SIG-M5 treated with dmso at 0.1 percent for 504 hours (cell line): Measurements from ENCODE around the gene RILPL1.
"Not testable (repeated sequence)": the region's sequence is repeated elsewhere in the genome, so short reads cannot be mapped to it uniquely, and the experiment has no call there.

Source experiments
- DNase-seq: peaks from one replicate; lab custom pipeline; 2025; ENCODE audit not compliant: unreplicated experiment; lab: John Stamatoyannopoulos, UW

RILPL1 gene

DNA sequence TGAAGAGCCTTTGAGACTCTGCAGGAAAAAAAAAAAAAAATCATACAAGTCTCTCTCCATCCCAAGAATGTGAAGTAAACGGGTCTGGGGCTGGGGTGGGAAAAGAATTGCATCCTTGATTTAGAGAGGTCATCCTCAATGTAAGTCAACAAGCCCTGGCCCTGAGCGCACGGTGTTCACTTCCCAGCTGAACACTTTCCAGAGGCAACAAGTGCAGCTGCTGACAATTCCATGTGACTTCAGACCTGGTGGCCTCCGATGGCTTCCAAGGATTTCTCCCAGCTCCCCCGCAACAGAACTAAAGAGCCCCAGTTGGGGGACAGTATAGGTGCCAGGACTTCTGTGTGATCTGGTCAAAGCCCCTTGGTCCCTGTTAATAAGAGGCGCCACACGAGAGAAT lies 2.4 kb downstream of the RILPL1 start:
- no peak for DNase-seq

DNA sequence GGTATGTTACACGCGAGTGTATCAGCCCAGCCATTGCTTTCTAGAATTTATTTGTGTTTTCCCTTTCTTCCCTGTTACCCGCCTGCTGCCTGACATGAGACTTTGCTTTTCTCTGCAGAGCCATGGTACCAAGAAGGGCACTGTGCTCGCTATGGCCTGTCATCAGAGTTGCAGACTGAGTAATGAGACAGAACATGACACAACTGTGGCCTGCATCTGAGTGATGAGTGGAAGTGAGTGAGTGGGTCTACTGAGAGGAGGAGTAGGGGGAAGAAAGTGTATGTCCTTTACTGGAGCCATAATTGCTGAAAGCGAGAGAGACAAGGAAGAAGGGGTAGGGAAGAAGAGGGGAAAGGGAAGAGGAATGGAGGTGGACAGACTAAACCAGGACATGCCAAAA lies 2.9 kb downstream of the RILPL1 start:
- DNase-seq: no peak

DNA sequence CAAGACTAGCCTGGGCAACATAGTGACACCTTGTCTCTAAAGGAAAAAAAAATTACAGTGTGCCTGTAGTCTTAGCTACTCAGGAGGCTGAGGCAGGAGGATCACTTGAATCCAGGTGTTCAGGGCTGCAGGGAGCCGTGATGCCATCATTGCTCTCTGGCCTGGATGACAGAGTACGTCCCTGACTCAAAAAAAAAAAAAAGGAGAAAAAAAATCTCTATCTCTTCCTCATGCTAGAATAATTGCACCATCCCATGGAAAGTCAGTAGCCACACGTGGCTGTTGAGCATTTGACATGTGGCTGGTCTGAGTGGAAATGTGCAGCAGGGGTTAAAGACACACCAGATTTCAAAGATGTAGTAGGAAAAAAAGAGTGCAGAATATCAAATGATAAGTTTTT lies 3.8 kb downstream of the RILPL1 start:
- no peak for DNase-seq

DNA sequence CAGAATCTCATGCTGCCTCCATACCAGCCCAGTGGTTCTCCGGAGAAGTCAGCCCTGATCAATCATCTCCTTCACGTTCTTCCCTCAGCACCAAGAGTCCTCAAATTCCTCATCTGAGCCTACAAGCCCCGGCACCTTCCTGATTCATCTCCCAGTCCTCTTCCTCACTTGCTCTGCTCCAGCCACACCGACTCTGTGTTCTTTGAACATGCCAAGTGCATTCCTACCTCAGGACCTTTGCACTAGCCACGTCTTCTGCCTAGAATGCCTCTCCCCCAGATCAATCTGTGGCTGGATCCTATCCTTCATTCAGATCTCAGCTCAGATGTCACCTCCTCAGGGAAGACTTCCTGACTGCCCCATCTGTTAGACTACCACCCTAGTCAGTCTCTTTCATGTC lies 4.7 kb downstream of the RILPL1 start:
- no peak for DNase-seq

DNA sequence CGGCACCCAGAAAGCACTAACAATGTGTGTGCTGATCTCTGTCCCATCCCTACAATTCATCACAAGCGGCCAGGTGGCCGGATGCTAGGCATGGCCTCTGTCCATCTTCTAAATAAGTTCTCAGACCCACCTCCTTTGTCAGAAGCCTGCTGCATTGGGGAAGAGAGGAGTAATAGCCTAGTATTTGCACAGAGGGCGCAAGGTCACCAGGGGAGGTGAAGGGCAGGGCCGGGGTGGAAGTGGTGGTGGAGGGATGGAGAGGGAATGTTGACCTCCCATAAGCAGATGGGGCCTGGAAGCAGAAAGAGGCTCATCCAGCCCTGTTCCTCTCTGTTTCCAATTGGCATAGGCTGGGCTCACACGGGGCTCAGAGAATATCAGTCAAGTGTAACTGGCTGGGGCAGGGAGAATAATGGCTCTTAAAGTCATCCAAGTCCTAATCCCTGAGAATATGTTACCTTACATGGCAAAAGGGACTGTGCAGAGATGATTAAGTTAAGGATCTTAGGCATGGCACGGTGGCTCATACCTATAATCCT lies 6.9 kb downstream of the RILPL1 start:
- DNase-seq: no peak

DNA sequence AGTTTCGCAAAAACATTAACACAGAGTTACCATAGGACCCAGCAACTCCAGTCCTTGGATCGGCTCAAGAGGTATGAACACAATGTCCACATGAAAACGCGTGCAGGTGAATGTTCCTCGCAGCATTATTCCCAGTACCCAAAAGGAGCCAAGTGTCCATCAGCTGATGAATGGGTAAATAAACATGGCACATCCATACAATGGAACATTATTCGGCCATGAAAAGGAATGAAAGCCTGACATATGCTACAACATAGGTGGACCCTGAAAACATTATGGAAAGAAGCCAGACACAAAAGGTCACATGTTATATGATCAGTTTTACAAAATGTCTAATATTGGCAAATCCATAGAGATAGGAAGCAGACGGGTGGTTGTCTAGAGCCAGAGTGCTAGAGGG lies 9.1 kb downstream of the RILPL1 start:
- DNase-seq: no peak

DNA sequence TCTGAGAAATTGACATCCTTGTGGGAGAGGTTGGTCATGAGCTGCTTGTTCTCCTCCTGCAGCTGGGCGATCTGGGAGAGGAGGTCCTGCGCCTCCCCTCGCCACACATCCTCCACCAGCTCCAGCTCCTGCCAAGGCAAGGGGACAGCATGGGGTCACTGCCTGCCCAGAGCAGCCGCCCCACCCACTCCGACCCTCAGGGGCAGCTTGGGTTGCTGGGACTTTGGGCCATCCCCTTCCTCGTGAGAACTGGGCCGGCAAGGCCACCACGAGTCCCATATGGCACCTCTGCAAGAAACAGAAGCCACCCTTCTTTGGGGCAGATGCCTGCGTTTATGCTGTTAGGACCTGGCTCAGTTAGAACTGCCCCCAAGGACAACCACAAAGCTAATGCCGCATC lies 10.0 kb downstream of the RILPL1 start:
- no peak for DNase-seq

DNA sequence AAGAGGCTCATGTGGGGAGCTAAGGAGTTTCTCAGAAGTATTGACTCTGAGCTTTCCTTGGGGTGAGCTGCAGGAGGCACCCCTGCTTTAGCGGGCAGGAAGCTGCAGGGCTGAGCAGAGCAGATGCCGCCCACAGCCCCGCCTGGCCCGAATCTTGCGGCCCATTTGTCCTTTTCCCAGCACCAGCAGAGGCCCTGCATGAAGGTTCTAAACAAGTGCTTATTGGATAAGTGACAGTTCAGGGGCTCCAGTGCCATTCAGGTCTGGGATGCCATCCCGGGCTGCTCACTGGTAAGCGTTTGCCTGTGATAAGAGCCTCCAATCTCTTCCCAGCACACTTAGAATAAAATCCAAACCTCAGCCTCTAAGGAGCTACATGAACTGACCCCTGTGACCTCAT lies 11.4 kb downstream of the RILPL1 start:
- DNase-seq: no peak

DNA sequence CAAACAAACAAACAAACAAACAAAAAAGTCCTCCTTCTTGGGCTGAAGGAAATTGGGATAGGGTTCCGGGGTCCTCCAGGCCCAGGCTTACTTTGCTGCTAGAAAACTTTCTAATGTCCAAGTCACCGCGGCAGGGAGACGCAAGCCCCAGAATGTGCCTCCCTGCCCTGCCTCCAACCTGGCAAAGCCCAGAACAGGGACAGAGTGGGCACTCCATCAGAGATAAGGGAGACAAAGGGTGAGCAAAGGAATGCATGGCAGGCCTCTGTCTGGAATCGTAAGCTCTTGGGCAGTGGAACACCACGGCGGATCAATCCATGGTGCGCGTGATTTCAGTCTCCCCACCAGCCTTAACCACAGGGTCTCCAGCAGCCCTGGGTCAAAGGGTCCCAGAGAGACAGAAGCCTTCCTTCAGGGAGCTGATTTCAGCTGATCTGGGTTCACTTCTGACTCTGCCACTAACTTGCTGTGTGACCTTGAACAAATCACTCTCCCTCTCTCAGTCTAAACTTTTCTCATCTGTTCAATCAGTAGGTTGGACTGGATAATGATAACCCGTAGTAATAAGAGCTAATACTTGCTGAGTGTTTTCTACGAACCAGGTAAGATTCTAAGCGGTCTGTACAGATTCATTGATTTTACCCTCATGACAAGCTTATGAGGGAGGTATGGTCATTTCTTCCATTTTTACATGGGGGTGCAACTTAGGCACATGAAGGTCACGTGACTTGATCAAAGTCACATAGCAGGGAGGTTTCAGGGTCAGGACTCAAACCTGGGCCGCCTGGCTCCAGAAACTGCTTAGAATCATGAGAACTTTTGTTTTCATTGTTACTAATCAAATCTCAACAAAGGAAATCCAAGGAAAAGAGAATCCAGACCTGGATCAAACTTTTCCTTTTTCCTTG lies 12.7 kb downstream of the RILPL1 start:
- no peak for DNase-seq

DNA sequence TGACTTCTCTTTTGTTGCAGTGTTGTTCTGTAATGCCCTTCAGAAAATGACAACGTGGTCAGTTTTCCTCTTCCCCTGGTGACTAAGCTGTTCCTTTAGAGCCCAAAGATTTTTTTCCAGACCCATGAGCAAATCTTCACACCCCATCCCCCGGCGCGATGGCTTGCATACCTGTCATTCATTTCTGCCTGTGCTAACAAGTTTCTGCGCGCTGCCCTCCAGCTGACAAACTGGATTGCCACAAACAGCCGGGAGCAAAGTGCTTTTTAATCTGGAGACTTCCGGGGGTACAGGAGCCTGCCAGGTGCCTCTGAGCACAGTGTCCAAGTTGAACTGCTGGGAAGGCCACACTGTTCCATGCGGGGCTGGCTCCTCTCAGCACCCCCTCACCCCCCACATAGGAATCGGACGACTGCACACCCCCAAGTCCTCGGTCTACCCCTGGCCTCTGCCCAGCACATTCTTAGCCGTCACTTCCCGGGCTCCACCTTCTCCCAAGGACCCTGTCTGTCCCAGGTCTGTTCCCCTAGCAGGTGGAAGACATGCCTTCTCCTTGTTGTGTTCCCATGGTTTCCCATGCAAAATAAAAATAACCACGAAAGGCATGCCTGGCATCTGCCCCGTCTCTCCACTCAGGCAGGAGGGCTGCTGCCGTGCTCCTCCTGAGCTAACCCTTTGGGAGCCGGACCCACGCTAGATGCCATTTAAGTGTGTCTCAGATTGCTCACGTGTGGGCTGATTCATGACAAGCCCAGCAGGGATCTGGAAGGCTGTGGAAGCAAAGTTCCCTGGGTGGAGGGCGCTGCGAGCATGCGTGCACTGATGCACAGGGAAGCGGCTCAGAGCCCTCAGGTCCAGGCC lies 14.1 kb downstream of the RILPL1 start:
- DNase-seq: peak; percentile 48

DNA sequence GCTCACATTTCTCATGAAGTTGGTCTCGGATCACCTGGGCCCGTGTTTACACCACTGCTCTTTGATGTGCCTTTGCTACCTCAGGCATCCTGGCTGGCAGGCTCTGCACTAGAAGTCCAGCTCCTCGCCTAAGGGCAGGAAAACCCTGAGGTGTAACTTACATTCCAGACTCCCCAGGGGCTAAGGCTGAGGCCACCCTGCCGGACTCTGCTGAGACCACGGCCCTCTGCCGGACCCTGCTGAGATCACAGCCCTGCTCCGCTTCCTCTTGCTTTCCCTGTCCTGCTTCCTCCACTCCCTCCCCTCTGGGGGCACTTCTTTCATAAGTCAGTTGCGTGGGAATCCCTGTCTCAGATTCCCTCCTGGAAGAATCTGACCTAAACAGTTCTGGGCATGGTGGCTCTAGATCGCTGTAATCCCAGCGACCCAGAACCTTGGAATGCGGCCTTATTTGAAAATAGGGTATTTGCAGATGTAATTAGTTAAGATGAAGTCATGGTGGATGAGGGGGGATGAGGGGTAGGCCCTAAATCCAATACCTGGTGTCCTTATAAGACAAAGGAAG lies 17.2 kb downstream of the RILPL1 start:
- DNase-seq: no peak

DNA sequence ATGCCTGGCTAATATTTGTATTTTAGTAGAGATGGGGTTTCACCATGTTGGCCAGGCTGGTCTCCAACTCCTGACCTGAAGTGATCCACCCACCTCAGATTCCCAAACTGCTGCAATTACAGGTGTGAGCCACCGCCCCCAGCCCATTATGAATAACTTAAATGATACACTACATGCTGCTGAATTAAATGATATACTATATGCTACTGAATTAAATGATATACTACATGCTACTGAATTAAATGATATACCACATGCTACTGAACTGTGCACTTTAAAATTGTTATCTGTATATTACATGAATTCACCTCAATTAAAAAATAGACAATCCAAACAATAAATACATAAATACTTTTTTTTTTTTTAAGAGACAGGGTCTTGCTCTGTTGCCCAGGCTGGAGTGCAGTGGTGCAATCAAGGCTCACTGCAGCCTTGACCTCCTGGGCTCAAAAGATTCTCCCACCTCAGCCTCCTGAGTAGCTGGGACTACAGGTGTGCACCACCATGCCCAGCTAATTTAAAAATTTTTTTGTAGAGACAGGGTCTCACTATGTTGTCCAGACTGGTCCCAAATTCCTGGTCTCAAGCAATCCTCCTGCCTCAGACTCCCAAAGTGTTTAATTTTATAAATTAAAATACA lies 18.8 kb downstream of the RILPL1 start:
- not testable (repeated sequence) for DNase-seq

DNA sequence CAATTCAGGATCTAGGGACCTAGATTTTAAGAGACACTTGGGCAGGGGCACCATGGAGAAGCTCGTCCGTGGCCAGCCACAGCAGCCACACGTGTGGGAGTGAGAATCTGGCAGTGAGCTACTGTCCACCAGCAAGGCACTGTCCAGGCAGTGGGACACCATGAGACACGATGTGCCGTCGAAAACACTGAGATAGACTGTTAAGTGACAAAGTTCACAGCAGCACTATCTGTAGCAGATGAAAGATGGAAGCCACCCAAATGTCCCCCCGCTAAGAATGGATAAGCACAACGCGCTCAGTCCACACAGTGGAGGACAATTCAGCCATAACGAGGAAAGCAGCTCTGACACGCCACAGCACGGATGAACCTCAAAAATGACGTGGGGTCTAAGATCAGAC lies 19.7 kb downstream of the RILPL1 start:
- DNase-seq: no peak

DNA sequence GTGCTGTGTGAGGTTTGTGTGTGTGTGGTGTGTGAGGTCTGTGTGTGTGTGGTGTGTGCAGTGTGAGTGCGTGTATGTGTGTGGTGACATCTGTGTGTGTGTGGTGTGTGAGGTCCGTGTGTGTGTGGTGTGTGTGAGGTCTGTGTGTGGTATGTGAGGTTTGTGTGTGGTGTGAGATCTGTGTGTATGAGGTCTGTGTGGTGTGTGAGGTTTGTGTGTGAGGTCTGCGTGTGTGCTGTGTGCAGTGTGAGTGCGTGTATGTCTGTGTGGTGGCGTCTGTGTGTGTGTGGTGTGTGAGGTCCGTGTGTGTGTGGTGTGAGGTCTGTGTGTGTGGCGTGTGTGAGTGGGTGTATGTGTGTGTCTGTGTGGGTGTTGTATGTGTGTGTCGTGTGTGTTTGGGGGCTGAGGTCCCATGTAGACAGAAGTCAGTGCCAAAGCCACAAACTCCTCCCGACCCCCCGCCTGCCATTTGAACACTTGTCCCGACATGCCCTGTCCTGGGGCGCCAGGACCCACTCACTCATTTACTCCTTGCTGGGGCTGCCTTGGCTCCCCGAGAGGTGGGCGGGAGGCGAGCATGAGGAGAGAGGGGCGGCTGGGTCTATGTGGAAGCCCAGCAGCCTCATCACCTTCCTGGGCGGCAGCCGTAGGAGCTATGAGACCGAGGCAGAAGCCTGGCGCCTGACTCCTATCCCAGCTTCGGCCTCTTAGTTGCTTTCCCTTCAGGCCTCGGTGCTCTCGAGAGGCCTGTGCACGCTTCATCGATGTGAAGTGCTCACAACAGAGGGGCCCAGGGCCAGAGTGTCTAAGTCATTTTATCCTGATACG lies 20.5 kb downstream of the RILPL1 start:
- DNase-seq: no peak

DNA sequence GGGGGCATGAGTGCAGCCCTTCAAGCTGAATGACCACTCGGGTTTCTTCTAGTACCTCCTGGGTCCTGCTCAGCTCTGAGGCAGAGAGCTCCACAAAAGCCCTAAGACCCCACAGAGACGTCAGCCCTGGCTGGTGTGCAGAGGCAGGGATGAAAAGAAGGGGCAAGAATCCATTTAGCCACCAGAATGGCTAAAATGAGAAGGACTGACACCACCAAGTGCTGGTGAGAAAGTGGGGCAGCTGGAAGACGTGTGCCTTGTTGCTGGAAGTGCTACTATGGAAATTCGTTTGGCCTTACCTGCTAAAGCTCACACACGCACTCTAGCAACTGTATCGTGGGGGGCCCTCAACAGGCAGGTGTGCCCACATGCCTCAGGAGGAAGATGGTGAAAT lies 26.7 kb downstream of the RILPL1 start:
- no peak for DNase-seq

DNA sequence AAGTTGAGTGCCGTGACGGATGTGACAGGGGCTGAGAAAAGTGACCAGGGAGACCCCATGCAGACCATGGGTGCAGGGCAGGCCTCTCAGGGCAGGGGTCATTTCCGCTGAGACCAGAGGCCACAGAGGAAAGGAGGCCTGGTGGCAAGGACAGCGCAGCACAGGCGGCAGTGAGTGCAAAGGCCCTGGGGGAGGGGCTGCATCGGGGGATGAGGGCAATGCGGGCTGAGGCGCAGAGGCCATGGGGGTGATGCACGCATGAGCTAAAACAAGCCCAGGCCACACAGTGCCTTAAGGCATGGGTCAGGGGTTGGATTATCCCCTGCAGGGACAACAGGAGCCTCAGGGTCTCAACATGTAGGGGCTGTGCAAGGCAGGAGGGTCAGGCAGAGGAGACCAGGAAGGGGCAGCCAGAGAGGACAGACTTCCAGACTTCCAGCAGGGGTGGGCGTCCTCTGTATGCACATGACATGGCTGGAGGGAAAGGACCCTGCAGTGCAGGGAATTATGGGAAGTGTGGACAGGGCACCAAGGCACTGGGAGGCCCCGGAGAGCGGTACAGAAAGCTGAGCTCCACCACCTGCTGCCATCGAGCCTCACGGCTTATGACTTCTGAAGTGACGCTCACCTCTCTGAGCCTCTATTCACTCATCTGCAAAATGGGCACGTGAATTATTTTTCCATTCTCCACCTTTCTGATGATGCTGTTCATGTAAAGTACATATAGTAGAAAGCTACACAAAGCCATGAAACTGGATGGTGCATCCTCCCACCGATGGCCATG lies 27.3 kb downstream of the RILPL1 start:
- DNase-seq: no peak

DNA sequence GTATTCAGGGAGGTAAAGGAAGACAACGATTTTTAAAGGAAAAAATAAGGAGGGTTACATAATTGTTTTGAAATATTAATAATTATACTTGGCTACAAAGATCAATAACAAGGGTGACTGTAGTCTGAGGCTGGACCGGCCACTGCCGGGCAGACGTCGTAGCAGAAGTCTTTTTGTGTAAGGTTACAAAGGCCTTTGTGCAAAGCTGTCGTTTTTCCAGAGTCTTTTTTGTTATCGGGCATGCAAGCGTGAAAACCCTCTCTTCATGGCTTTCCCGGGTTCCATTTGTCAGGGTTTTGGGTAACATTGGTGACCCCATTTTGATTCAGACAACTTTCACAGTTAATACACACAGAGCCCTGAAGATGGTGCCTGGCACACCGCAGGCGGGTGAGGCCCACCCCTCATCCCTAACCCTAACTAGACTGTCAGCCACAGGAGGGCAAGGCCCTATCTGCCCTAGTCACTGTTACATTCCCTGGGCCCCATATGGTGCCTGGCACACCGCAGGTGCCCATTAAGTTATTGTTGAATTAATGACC lies 31.3 kb downstream of the RILPL1 start:
- no peak for DNase-seq

DNA sequence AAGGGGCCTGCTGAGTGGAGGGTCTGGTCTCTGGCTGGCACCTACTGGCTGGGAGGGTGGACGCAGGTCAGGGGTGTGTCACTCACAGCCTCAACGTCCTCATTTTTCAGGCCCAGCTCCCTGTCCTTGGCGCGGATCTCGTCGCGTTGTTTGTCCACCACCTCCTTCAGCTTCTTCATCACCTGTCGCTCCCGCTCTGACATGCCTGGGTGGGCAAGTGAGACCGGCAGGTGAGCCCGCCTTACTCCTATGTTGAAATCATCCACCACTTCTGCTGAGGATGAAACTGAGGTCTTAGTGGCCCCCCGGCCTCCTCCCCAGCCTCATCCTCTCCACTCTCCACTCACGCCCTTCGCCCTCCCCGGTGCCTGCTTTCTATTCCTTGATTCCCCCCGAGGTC lies 34.2 kb downstream of the RILPL1 start:
- no peak for DNase-seq

DNA sequence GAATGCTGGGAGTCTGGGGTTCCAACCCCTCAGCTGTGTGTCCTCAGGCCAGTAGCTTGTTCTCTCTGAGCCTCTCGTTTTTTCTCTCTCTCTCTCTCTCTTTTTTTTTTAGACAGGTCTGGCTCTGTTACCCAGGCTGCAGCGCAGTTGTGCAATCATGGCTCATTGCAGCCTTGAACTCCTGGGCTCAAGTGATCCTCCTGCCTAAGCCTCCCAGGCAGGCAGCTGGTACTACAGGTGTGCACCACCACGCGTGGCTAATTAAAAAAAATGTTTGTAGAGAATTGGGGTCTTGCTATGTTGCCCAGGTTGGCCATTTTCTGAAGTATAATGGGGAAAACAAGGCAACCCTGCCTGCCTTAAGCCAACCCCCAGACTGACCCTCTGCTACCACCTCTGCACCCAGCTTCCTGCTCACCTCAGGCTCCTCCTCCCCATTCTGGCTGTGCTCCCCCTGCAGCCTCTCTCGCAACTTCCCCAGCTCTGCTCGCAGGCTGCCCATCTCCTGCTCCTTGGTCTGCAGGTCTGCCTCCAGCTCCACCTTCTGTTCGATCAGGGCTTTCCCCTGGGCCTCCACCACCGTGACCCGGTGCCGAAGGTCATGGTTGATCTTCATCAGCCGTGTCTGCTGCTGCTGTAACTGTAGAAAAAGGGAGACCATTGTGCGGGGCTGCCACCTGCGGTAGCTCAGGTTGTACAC lies 35.2 kb downstream of the RILPL1 start:
- DNase-seq: no peak
